Right lobe of liver (tissue), 4 donors: ENCODE results near the gene MARK2.

ENCODE experiments used
- POLR2A ChIP-seq: fragments of 450-650 bp; IDR thresholded peaks from one replicate; pipeline ENCODE4 v1.6.1; 2017; ENCODE audit warnings: antibody characterized with exemption, mild to moderate bottlenecking
- TF ChIP-seq, protein P1 (sequence below), 4 donors: fragments of 200-600 bp in 3 of 4; fragments of 450-650 bp in 1 of 4; IDR thresholded peaks; one replicate each; pipeline versions ENCODE4 v1.5.1 to v1.8.0; 2016 to 2022; ENCODE audit warnings: antibody characterized with exemption in 4 of 4, mild to moderate bottlenecking in 2 of 4
- donor health status: DM: no; HTN: no; CAD: no.
- donor health status: DM: no; HTN: no; CAD: no.
- donor health status: DM: no; HTN: yes; CAD: no.

DNA sequence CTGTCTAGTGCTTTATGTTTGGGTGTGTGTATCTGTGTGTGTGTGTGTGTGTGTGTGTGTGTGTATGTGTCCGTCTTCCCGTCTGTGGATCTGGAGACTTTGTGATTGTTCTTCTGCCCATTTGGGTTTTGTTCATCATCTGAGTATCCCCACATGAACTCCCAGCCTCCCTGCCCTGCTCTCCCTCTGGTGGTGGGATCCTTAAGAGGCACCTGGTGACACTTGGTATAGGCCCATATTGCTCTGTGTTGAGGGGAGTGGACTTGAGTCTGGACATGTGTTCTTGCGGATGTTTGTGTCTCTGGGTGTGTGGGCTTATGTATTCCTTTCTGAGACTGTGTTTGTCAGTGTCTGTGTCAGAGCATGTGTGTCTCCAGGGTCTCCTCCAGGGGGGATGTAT is 62.8 kb downstream of the MARK2 start:
- TF ChIP-seq, protein P1, sequence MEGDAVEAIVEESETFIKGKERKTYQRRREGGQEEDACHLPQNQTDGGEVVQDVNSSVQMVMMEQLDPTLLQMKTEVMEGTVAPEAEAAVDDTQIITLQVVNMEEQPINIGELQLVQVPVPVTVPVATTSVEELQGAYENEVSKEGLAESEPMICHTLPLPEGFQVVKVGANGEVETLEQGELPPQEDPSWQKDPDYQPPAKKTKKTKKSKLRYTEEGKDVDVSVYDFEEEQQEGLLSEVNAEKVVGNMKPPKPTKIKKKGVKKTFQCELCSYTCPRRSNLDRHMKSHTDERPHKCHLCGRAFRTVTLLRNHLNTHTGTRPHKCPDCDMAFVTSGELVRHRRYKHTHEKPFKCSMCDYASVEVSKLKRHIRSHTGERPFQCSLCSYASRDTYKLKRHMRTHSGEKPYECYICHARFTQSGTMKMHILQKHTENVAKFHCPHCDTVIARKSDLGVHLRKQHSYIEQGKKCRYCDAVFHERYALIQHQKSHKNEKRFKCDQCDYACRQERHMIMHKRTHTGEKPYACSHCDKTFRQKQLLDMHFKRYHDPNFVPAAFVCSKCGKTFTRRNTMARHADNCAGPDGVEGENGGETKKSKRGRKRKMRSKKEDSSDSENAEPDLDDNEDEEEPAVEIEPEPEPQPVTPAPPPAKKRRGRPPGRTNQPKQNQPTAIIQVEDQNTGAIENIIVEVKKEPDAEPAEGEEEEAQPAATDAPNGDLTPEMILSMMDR (IDR thresholded peaks at IDR 0.05): no peak
- TF ChIP-seq POLR2A: no peak
